CD4-positive, alpha-beta T cell treated with Interferon gamma for 1 hour (primary cell): ENCODE results near the gene RBM38.
A peak's percentile ranks its signal among the peaks of the same experiment; 100 is the strongest.
"Not testable (repeated sequence)": the region's sequence is repeated elsewhere in the genome, so short reads cannot be mapped to it uniquely, and the experiment has no call there.

Experiments used
- DNase-seq: peaks from one replicate; pipeline ENCODE4 v3.0.0-alpha.2; 2020

RBM38 gene

GRCh38 chr20:57390604-57391438 is at the start of gene RBM38:
TSS of gene RBM38 (plus strand) at chr20:57391396. CDS start at chr20:57391582, 186 bp downstream.
- DNase-seq, result peak; percentile 64

DNA sequence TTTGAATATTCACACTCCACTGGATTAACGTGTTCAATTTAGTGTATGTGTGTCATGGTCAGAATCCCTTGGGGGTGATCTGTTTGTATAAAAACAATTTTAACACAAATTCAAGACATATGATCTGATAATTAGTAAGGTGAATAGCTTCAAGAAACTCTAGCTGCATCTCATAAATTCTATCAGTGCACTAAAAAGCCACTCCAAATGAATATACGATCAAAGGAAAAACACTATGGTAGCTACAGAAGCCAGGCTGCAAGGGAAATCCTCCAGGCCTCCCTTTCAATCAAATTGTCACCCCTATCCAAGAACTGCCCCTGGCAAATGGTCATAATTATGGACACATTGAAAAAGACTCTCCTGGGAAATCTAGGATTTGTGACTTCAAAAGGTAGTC is 49.5 kb upstream of the RBM38 start:
- no peak for DNase-seq

GRCh38 chr20:57342829-57343228 is 48.4 kb upstream of the RBM38 start:
- DNase-seq, result no peak

- peak; percentile 36 for DNase-seq
Measured at GRCh38 chr20:57346477-57346876, 44.7 kb upstream of the RBM38 start.

GRCh38 chr20:57347393-57347792 is 43.8 kb upstream of the RBM38 start:
- no peak for DNase-seq

DNA sequence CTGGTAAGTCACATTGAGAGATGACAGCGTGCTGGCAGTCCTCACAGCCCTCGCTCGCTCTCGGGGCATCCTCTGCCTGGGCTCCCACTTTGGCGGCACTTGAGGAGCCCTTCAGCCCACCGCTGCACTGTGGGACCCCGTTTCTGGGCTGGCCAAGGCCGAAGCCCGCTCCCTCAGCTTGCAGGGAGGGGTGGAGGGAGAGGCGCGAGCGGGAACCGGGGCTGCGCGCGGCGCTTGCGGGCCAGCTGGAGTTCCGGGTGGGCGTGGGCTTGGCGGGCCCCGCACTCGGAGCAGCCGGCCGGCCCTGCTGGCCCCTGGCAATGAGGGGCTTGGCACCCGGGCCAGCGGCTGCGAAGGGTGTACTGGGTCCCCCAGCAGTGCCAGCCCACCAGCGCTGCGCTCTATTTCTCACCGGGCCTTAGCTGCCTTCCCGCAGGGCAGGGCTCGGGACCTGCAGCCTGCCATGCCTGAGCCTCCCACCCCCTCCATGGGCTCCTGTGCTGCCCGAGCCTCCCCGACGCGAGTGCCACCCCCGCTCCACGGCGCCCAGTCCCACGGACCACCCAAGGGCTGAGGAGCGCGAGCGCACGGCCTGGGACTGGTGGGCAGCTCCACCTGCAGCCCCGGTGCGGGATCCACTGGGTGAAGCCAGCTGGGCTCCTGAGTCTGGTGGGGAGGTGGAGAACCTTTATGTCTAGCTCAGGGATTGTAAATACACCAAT is 42.8 kb upstream of the RBM38 start:
- not testable (repeated sequence) for DNase-seq

- not testable (repeated sequence) for DNase-seq
Measured at GRCh38 chr20:57348922-57349574, 42.1 kb upstream of the RBM38 start.

GRCh38 chr20:57350081-57350710 is 41.0 kb upstream of the RBM38 start:
- no peak for DNase-seq

GRCh38 chr20:57350726-57351041 is 40.5 kb upstream of the RBM38 start:
- not testable (repeated sequence) for DNase-seq

DNA sequence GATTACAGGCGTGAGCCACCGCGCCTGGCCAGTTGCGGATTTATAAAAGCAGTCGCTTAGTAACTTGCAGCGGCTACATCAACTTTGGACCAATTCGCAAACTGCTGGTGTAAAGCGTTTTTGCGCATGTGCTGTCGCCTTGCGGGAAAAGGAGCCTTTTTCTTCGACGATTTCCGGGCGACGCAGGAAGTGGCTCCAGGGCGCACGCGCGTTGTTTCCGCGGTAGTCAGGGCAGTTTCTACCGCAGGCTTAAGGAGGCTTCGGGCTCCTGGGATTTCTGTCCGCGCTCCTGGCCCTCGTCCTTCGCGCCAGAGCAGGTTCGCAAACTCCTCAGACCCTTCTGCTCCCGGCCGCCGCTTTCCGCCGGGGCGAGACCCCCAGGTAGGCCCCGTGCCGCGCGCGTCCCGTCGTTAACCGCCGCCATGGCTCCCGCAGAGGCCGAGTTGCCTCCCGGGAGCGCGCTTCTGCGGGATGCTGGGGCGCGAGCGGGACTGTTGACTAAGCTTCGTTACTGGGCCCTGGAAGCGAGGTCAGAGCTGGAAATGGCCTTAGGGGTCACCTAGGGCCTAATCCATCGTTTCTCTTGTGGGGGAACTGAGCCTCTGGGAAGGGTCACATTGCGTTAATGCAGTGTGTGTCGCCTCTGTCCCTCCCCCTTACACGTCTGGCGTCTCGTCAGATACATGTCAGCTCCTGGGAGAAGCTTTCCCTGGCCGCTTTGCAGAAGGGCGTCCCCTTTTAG is 40.0 kb upstream of the RBM38 start, which contains the start of gene RAE1:
RAE1 (plus strand) TSS at position 214 of the 742 bp plus-strand sequence. CDS start 2,784 bp downstream, outside the sequence.
- DNase-seq, result peak; percentile 89

GRCh38 chr20:57352305-57352704 is 38.9 kb upstream of the RBM38 start:
- no peak for DNase-seq

DNA sequence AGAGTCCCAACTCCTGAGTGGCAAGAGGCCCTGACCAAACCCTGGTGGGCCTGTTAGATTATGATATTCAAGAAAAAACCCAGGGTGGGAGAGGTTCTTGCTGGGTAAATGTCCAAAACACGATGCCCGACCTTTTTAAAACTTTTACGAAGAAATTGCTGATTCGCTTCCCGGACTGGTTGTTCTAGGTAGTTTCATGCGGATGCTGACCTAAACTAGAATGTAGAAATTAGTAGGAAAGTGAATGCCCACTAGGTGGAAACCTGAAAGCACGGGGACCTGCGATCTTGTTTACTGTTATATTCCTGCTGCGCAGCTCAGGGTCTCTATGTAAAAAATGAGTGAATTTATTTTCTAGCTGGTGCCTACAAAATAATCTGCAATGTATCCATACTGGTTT is 37.8 kb upstream of the RBM38 start:
- no peak for DNase-seq

- no peak for DNase-seq
Measured at GRCh38 chr20:57361517-57361916, 29.7 kb upstream of the RBM38 start.

- no peak for DNase-seq
Measured at GRCh38 chr20:57364451-57364850, 26.7 kb upstream of the RBM38 start.

DNA sequence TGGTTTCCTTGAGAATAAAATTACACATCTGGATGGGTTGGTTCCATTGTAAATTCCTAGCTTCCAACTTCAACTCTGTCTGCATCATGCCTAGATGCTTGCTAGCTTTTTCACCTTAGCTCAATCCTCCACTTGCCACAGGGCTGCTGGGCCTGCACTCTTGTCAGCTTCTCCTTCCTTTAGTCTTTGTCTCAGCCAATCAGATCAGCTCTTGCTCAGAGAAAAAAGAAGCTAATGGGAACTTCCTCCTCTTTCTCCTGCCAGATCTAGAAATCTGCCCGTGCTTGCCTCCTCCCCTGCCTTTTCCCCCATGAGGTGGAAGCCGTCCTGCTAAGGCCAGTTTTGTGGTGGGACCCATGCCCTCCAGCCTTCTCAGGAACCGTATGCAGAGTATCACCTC is 21.6 kb upstream of the RBM38 start:
- DNase-seq, result no peak

GRCh38 chr20:57370316-57370715 is 20.9 kb upstream of the RBM38 start:
- DNase-seq, result no peak

DNA sequence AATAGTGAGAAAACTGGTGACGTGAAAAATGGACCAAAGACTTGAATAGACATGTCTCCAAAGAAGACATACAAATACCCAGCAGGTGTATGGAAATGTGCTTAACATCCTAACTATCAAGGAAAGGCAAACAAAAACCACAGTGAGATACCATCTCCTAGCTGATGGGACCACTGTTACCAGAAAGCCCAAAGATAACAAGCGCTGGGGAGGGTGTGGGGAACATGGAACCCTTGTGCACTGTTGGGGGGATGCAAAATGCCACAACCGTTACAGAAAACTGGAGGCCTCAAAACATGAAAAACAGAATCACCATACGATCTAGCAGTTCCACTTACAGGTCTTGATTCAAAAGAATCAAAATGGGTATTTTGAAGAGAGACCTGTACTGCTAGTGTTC is 19.8 kb upstream of the RBM38 start:
- DNase-seq, result no peak

GRCh38 chr20:57372157-57372556 is 19.0 kb upstream of the RBM38 start:
- no peak for DNase-seq

- no peak for DNase-seq
Measured at GRCh38 chr20:57372581-57373350, 18.4 kb upstream of the RBM38 start.

GRCh38 chr20:57374343-57374930 is 16.8 kb upstream of the RBM38 start:
- DNase-seq, result no peak
